HCEC 1CT (cell line): ENCODE measurements around the gene PDE4DIP.
"Not testable (repeated sequence)": the region's sequence is repeated elsewhere in the genome, so short reads cannot be mapped to it uniquely, and the experiment has no call there.

Source experiments
- DNase-seq: peaks from one replicate; pipeline ENCODE4 v3.0.0-alpha.2; 2017

Gene PDE4DIP

GRCh38 chr1:148844220-148844619 is at the start of gene PDE4DIP:
PDE4DIP (plus strand) TSS chr1:148844428; CDS start chr1:148844775, 347 bp downstream.
- DNase-seq = not testable (repeated sequence)

GRCh38 chr1:148808268-148808928 is 35.8 kb upstream of the PDE4DIP start:
- not testable (repeated sequence) for DNase-seq

DNA sequence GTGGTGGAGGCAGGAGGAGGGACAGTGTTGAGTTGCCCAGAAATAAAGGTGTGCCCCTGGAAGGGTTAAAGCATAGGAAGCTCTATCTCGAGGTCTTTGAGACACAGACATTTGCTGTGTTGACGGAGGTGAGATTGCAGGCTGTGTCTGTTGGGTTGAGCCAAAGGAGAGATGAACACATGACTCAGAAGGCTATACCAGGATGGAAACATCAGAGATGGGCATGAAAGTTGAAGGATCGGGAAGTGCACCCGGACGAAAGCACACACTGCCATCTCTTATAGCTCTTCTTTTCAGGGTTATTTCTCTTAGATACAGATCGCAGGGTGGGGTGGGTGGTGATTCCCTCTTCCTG is 35.3 kb upstream of the PDE4DIP start:
- DNase-seq = not testable (repeated sequence)

DNA sequence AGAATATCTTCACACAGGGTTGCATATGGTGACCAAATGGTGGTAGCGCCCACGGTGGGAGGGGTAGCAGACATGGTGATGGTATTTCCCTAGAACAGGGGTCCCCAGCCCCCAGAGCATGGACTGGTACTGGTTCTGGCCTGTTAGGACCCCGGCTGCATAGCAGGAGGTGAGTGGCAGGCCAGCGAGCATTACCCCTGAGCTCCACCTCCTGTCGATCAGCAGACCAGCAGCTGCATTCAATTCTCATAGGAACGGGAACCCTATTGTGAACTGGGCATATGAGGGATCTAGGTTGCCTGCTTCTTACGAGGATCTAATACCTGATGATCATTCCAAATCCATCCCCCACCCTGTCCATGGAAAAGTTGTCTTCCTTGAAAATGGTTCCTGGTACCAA is 22.0 kb upstream of the PDE4DIP start:
- DNase-seq = not testable (repeated sequence)

GRCh38 chr1:148823822-148824221 is 20.4 kb upstream of the PDE4DIP start:
- not testable (repeated sequence) for DNase-seq

- not testable (repeated sequence) for DNase-seq
These were observed 19.2 kb upstream of the PDE4DIP start for GRCh38 chr1:148825029-148825428.

DNA sequence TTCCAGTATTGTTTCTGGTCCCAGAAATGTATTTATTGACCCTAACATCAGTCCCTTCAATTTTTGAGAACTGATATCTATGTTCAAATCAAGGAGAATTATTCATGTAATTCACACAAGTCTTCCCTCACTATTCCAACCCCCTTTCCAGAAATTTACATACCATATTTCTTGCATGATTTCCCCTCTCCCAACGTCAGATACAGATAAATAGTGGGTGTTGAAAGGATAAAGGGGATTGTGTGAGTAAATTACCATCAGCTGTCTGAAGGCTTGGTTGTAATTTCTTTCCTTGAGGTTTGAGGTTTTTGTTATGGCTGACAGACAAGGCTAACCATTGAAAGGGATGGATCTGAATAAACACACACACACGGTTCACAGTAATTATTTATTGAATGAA is 15.7 kb upstream of the PDE4DIP start:
- not testable (repeated sequence) for DNase-seq

GRCh38 chr1:148828962-148829361 is 15.3 kb upstream of the PDE4DIP start:
- not testable (repeated sequence) for DNase-seq

DNA sequence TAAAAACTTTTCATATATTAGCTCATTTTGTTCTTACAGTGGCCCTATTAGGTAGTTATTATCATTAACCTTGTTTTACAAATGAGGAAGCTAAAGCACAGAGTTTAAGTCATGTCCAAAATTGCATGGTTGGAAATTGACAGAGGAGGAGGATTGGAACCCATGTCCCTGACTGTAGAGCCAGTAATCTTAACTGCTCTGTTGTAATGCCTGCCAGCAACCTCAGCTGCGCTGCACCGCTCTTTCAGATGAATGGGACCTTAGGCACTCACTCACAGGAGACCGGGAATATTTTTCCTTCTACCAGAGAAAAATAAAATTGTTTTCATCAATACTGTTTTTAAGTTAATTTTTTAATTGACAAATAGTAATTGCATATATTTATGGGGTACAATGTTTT is 14.9 kb upstream of the PDE4DIP start:
- not testable (repeated sequence) for DNase-seq

GRCh38 chr1:148841262-148841661 is 3.0 kb upstream of the PDE4DIP start:
- not testable (repeated sequence) for DNase-seq

DNA sequence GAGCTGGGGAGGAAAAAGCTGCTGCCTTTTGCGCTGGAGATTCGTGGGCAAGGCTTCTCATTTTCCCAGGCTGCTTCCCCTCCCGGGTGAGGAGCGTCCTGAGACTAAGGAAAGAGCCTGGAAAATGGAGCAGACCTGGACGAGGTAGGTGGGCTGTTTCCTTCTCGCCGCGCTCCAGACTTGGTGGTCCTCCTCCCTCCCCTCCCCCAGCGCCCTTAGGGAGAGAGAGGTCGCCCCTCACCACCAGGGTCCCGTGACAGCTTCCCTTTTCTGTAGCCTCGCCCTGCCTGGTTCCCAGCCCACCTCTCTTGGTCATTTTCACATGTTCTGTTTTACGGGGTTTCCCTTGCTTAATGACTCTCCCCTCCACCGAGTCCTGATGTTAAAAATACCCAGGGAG is 423 bp downstream of the PDE4DIP start:
- not testable (repeated sequence) for DNase-seq

GRCh38 chr1:148845068-148845467 is 840 bp downstream of the PDE4DIP start:
- not testable (repeated sequence) for DNase-seq

GRCh38 chr1:148850347-148850746 is 6.1 kb downstream of the PDE4DIP start:
- DNase-seq = not testable (repeated sequence)

GRCh38 chr1:148850840-148851239 is 6.6 kb downstream of the PDE4DIP start:
- DNase-seq = not testable (repeated sequence)

DNA sequence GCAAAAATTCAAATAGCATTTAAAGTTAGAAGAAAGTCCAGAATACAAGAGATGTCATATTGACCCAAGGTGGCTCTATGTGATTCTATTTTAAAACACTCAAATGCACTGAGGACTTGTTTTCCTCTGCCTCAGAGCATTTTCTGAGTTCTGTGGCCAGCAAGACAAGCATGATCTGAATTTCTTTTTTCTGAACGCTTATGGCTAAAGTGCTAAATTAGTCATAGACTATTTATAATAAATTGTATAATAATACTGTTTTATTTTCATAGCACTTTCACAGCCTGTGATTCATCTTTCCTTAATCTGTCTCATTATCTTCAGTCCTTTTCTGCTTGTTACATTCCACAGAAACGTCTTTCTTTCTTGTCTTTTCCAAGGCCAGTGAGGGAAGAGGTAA is 7.5 kb downstream of the PDE4DIP start:
- not testable (repeated sequence) for DNase-seq

DNA sequence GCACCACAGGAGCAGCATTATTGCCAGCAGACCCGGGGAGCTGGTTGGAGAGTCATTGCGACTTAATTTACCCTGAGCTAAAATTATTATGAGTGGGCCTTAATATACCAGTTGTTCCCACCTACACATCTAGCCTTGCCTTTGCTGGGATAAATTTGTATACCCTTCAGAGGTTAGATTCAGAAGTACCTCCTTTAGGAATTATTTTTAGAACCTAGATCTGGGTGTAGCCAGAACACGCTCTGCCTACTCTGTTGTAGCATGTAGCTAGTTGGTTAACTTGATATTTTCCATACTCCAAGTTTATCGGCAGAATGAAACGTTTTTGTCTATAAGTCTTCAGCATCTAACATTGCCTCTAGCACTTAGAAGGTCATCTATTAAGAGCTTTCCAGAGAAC is 9.1 kb downstream of the PDE4DIP start:
- DNase-seq = not testable (repeated sequence)

DNA sequence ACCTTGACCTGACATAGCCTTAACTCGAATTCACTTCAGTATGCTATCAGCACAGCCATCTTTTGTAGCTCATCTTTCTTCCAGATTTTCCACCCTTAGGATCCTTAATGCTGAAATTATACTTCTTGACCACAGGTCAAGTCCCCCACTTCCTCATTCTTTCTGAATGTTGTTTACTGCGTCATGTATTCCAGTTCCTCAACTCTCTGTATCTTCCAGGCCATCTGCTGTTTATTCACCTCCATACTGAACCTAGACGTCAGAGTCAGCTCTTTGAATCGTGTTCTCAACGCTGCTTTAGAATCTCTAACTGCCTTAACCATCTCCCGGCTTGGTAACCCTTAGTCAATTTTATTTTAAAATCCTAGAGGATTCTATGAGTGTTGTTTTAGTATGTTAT is 9.8 kb downstream of the PDE4DIP start:
- DNase-seq = not testable (repeated sequence)

- DNase-seq = not testable (repeated sequence)
These were observed 11.1 kb downstream of the PDE4DIP start for GRCh38 chr1:148855367-148855766.

DNA sequence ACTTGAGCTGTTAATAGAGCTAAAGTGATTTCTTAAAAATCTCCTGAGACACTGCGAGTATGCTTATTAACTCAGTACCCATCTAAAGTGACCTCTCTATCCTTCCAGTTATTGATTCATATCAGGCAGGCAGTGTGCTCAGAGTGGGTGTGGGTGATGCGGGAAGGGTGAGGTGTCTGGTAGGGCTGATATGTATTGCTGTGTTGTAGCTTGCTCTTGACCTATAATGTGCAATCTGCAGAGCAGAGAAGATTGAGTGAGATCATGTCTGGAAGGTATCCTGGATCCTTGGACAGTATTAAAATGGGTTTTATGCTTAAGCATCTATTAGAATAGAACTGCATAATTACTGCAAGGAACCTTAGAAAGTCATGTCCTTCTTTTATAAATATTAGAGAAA is 15.8 kb downstream of the PDE4DIP start:
- not testable (repeated sequence) for DNase-seq

DNA sequence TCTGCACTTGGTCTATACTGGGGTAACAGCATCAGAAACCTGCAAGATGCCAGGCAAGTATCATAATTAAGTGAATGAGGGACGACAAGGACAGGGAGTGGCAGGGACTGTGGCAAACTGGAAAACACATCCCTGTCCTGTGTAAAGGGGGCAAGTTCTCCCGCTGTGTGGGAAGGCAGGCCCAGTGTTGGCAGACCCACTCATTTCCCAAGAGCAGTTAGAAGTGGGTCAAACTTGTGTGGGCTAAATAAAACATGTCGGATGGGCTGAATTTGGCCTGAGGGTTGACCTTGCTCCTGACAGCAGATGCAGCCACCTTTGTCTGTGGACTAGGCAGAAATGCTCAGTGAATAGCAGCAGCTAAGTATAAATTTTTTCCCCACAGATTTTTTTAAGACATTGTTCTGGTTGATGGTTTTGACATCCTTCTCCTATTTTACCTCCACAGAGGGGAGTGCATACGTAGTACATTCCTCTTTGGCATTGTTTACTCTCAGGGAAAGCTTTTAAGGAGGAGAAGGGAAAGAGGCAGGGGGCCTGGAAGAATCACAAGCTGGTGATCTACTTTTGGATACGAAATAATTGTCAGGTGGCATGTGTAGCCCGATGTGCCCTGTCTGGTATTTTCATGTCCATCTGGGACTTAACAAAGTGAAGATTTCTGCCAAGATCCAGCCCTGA is 16.5 kb downstream of the PDE4DIP start:
- DNase-seq = not testable (repeated sequence)

DNA sequence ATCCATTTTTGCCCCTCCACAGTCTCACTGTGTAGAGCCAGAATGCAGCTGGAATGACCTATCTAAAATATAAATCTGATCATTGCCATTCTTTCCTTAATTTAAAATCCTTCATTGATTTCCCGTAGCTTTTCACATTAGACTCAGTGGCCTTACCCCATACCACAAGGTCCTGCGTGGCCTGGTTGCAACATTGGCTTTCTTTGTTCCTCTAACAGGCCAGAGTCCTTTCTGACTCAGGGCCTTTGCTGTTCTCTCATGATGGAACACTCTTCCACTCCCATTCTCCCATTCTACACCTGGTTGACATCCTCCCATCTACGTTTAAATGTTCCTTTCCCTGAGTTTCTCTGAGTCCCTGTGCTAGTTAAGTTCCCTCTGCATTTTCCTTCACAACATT is 18.4 kb downstream of the PDE4DIP start:
- DNase-seq = not testable (repeated sequence)

- not testable (repeated sequence) for DNase-seq
These were observed 24.9 kb downstream of the PDE4DIP start for GRCh38 chr1:148868924-148869633.

DNA sequence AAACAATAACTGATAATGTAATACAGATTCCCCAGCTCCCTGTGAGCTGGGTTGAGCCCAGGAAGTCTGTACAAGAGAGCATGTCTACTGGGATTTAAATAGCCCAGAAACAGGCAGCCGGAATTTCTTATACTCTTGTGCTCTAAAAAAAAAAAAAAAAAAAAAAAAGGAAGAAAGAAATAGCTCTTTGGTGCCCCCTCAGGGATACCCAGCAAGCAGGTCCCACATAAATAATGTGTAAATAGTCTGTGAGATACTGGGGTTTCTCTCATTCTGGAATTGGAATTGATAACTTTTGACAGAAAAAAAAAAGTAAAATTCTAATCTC is 25.4 kb downstream of the PDE4DIP start:
- not testable (repeated sequence) for DNase-seq
